Lower lobe of right lung (tissue), 2 donors: ENCODE data around the gene IL1RAPL1. TPM values are rescaled to one million over a fixed set of nuclear protein-coding genes. Genes with fewer than 3 reads are reported as not detected.

Experiments
- ATAC-seq, 2 donors: fragments of 200-7000 bp; cut with Tn5 transposase; one replicate each; pipeline ENCODE4 v1.9.1; 2020 to 2022; ENCODE audit warnings: mild to moderate bottlenecking in 2 of 2, moderate library complexity in 2 of 2
- DNase-seq: peaks from one replicate; pipeline ENCODE4 v3.0.0-alpha.2; 2020
- H3K27ac ChIP-seq: fragments of 200-600 bp; one replicate; pipeline ENCODE4 v1.8.0; 2022
- H3K27me3 ChIP-seq: fragments of 200-600 bp; one replicate; pipeline ENCODE4 v1.8.0; 2022; ENCODE audit warnings: low read depth
- H3K36me3 ChIP-seq: fragments of 200-600 bp; one replicate; pipeline ENCODE4 v1.8.0; 2022; ENCODE audit warnings: mild to moderate bottlenecking
- H3K4me1 ChIP-seq: fragments of 200-600 bp; one replicate; pipeline ENCODE4 v1.8.0; 2022
- H3K4me3 ChIP-seq: fragments of 200-600 bp; one replicate; pipeline ENCODE4 v1.8.0; 2022; ENCODE audit warnings: mild to moderate bottlenecking
- H3K9me3 ChIP-seq: fragments of 200-600 bp; one replicate; pipeline ENCODE4 v1.8.0; 2022
- intact Hi-C: fragments of 100-400 bp; cut with DNase I; formaldehyde crosslinking; loops from one replicate; pipeline ENCODE4 v1.11.0; 2022
- total RNA-seq: library from RNA; stranded (reverse); fragmentation: NEBNext Ultra II Directional; extraction: Animal tissue kit (Norgen Biotek cat#: 25700); gene quantifications from one replicate; pipeline ENCODE4 v1.2.1, GENCODE V29; 2021
- TF ChIP-seq, protein P1 (sequence below): fragments of 200-600 bp; IDR thresholded peaks from one replicate; pipeline ENCODE4 v1.8.0; 2022; ENCODE audit warnings: antibody characterized with exemption, mild to moderate bottlenecking
- donor health status: DM: no; HTN: yes; CAD: no; lungs with severe emphysema.

The IL1RAPL1 gene
- total RNA-seq, 1 donor from 2014 or later: not detected

DNA sequence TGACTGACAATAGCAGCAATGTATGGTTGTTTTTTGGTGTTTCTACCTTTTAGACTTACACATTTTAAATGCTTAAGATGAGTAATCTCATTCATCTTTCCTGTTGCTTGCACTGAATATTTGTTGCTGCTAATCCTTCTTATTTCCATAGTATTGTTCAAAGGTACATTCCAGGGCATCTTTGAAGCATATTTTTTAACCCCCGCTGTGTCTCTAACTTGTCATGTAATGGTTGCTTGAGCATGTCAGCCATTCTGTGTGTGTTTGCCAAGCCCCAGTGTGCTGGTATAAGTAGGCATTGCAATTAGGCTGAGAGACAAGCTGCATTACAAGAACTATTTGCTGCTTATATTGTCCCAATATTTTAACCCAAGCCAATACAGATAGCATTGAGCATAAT is 87.9 kb downstream of the IL1RAPL1 start:
- Histone ChIP-seq H3K27me3 (no peaks in the 10 kb centered on the region), H3K27ac (no peak overlapping the region), H3K9me3 (no peaks in the 10 kb centered on the region), H3K36me3 (no peaks in the 10 kb centered on the region), H3K4me1 (no peaks in the 10 kb centered on the region), H3K4me3 (no peak overlapping the region)
- ATAC-seq (no peak), DNase-seq (no peak)
- intact Hi-C loops: no loop called here
- TF ChIP-seq, protein P1, sequence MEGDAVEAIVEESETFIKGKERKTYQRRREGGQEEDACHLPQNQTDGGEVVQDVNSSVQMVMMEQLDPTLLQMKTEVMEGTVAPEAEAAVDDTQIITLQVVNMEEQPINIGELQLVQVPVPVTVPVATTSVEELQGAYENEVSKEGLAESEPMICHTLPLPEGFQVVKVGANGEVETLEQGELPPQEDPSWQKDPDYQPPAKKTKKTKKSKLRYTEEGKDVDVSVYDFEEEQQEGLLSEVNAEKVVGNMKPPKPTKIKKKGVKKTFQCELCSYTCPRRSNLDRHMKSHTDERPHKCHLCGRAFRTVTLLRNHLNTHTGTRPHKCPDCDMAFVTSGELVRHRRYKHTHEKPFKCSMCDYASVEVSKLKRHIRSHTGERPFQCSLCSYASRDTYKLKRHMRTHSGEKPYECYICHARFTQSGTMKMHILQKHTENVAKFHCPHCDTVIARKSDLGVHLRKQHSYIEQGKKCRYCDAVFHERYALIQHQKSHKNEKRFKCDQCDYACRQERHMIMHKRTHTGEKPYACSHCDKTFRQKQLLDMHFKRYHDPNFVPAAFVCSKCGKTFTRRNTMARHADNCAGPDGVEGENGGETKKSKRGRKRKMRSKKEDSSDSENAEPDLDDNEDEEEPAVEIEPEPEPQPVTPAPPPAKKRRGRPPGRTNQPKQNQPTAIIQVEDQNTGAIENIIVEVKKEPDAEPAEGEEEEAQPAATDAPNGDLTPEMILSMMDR: no peak

DNA sequence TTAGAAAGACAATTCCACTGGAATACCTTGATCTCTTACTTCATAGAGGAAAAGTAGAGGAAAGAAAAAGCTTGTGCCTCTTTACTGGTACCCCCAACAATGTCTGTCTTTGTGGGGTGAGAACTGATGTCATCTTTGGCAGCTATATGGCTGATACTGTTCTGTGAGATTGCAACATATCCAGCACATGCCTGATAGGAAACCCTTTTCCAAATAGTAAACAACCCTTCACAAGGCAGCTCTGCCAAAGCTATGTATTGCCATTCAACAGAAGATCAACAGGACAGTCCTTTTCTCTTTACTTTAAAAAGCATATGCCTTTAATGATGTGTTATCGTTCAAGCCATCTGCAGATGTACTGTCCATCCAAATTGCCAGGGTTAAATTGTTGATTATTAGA is 105.9 kb downstream of the IL1RAPL1 start:
- no peak for DNase-seq
- no peaks in the 10 kb centered on the region for H3K36me3 ChIP-seq
- H3K27me3 ChIP-seq: no peaks in the 10 kb centered on the region
- no peaks in the 10 kb centered on the region for H3K9me3 ChIP-seq
- ATAC-seq: no peak
- no peak overlapping the region for H3K27ac ChIP-seq
- no peaks in the 10 kb centered on the region for H3K4me1 ChIP-seq
- intact Hi-C loops: no loop called here
- no peak overlapping the region for H3K4me3 ChIP-seq
- TF ChIP-seq, protein P1: no peak

DNA sequence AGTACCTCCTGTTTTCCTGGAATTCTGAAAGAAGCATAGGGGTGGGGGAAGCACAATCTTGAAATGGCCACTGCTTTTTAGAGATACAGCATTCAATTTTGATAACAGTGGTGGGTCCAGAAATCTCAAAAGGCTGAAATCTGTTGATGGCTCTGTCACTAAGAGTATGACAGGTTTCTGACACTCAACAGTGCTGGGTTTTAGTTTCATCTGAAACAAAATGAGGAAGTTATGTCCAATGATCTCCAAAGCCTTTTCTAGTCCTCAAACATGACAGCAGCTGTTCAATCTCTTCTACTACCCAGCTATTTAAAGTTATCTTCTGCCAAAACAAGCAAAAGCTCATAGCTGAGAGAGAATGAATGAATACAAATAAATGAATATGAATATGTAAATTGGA is 110.5 kb downstream of the IL1RAPL1 start:
- no peak for DNase-seq
- no peaks in the 10 kb centered on the region for H3K36me3 ChIP-seq
- H3K27me3 ChIP-seq: no peaks in the 10 kb centered on the region
- H3K4me3 ChIP-seq: no peak overlapping the region
- intact Hi-C loops: no loop called here
- TF ChIP-seq, protein P1: no peak
- ATAC-seq: no peak
- no peaks in the 10 kb centered on the region for H3K4me1 ChIP-seq
- no peaks in the 10 kb centered on the region for H3K9me3 ChIP-seq
- H3K27ac ChIP-seq: no peak overlapping the region

DNA sequence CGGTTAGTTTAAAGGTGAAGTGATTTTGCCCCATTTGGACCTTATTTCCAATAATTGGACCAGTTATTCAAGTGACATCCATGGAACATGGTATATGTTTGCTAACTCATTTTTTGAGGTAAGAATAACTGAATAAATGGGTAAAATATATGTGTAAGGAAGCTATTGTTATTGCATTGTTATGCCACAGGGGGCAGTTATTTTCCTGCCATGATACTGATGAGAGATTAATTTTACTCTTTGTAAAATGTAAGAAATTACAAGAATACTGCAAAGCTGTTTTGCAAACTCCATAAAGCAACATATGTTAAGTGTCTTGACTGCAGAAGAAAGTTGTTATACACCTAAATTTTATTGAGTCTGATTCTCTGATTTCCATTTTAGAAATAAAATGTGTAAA is 114.0 kb downstream of the IL1RAPL1 start:
- Histone ChIP-seq H3K27me3 (no peaks in the 10 kb centered on the region), H3K4me1 (no peaks in the 10 kb centered on the region), H3K27ac (no peak overlapping the region), H3K4me3 (no peak overlapping the region), H3K9me3 (no peaks in the 10 kb centered on the region), H3K36me3 (no peaks in the 10 kb centered on the region)
- TF ChIP-seq, protein P1: no peak
- intact Hi-C loops: no loop called here
- no peak for DNase-seq
- no peak for ATAC-seq

DNA sequence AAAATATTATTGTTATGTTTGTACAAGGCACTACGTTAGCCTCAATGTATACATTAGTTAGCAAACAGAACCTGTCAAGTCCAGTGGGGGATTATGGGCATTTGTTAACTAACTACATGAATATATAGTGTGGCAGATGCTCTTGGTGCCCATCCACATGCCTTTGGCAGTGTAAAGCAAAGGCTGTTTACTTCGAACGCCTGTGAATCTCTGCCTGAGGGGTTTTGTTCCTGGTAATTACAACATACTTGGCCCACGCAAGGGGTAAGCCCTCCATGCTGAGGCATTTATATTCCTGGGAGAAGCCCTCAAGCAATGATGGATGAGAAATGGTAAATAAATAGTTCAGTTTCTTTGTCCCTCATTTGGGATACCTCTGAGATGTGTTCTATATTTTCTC is 119.7 kb downstream of the IL1RAPL1 start:
- Histone ChIP-seq H3K27ac (no peak overlapping the region), H3K4me1 (no peaks in the 10 kb centered on the region), H3K4me3 (no peak overlapping the region), H3K27me3 (no peaks in the 10 kb centered on the region), H3K36me3 (no peaks in the 10 kb centered on the region), H3K9me3 (no peaks in the 10 kb centered on the region)
- TF ChIP-seq, protein P1: no peak
- DNase-seq (no peak), ATAC-seq (no peak)
- intact Hi-C loops: no loop called here

DNA sequence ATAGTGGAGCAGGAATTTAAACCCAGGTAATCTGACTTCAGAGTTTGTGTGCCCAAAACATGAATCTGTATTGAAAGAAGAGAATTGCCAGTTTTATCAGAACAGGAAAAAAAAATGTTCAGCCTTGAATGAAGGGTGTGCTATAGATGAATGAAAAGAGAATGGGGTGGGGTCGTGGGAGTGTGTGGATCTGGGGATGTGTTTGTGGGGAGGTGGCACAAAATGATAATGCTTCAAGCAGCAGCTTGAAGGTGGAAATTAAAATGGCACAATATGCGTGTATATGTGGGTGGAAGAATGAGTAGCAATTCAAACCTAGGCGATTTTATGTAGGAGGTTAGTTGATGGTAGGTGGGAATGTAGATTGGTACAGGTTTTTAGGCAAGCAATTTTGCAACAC is 122.2 kb downstream of the IL1RAPL1 start:
- Histone ChIP-seq H3K27me3 (no peaks in the 10 kb centered on the region), H3K4me3 (no peak overlapping the region), H3K36me3 (no peaks in the 10 kb centered on the region), H3K27ac (no peak overlapping the region), H3K9me3 (no peaks in the 10 kb centered on the region), H3K4me1 (no peaks in the 10 kb centered on the region)
- TF ChIP-seq, protein P1: no peak
- DNase-seq: no peak
- no peak for ATAC-seq
- intact Hi-C loops: no loop called here
